ENCODE measurements around the gene LOXL4.
"Not testable (repeated sequence)": the region's sequence is repeated elsewhere in the genome, so short reads cannot be mapped to it uniquely, and the experiment has no call there.

Gene LOXL4

DNA sequence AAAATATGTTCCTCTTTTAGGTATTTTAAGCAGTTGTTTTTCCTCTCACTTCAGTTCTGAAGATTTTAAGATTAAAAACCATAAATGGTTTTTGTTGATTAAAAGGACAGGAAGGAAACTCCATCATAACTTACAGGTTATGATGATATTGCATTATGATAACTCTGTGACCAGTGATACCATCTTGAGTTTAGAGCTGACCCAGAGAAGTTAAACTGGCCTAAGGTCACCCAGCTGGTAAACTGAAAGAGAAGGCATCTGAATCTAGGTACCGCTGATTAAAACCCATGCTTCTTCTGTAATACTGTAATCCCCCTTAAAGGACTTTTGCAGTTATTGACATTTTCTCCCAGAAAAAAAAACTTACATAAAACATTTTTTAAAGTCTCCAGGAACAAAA is 29.6 kb downstream of the LOXL4 start:
- DNase-seq: no peak

DNA sequence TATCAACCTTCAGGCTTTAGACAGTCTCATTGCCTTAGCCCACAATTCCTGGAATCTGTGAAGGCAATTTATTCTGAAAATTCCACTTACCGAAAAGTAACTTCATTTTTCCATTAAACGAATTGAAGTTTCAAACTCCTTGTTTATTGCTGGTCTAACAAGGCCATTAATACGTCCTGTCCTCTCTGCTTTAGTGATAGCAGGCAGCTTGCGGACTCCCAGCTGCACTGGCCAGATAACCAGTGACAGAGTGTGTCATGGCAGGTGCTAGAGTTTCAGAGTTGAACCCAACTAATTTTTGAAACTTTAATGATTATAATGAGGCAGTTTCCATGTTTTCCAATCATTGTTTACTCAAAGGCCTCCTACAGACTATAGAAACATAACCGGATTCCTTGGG is 31.1 kb downstream of the LOXL4 start:
- DNase-seq: no peak

DNA sequence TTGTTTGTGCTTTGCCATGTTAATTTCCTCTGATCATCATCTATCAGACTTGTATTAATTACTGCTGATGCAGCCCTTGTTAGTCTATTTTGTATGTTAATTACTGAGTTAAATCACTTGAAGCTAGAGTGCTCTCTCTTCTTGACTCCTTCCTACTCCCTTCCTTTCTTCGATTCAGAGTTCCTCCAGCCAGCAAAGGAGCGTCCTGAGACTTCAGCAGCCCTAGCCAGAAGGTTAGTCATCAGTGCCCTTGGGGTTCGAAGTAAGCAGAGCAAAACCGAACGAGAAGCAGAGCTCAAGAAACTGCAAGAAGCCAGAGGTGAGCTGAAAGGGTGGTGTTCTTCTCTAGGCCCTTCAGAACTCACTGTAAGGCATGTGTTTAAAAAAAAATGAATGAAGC is 32.1 kb downstream of the LOXL4 start:
- no peak for DNase-seq

DNA sequence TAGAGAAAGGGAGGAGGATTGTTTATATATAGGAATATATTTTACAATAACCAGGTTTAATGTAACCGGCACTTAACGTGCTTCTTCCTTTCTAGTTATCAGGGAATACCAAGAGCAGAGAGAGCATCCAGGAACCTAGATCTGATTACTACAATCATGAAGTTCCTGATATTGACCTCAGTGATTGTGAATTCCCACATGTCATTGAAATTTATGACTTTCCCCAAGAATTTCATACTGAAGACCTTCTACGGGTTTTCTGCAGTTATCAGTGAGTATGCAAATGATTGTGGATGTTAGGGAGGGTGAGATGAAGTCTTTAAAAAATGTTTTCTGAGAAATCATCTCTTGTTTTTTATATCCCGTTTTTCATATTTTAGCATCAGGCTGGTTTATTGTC is 36.6 kb downstream of the LOXL4 start:
- DNase-seq: no peak

DNA sequence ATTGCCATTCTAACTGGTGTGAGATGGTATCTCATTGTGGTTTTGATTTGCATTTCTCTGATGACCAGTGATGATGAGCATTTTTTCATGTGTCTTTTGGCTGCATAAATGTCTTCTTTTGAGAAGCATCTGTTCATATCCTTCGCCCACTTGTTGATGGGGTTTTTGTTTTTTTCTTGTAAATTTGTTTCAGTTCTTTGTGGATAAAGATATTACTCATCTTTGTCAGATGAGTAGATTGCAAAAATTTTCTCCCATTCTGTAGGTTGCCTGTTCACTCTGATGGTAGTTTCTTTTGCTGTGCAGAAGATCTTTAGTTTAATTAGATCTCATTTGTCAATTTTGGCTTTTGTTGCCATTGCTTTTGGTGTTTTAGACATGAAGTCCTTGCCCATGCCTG is 39.7 kb downstream of the LOXL4 start:
- DNase-seq: not testable (repeated sequence)

GRCh38 chr10:98227713-98228112 is 40.3 kb downstream of the LOXL4 start:
- not testable (repeated sequence) for DNase-seq

GRCh38 chr10:98226508-98227144 is 41.4 kb downstream of the LOXL4 start:
- no peak for DNase-seq

DNA sequence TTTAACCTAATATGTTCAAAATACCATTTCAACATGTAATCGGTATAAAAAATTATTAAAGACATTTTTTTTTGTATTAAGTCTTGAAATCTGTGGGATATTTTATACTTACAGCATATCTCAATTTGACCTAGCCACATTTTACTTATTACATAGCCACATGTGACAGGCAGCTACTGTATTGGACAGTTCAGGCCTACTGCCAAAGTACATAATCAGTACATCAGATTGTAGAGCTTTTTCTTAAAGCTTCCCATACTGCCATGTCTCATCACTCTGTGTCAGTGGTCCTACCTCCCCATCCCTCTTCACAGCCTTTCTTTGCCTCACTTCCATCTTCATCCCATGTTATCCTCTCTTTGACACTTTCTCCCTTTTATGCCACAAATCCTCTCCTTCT is 43.0 kb downstream of the LOXL4 start:
- no peak for DNase-seq

DNA sequence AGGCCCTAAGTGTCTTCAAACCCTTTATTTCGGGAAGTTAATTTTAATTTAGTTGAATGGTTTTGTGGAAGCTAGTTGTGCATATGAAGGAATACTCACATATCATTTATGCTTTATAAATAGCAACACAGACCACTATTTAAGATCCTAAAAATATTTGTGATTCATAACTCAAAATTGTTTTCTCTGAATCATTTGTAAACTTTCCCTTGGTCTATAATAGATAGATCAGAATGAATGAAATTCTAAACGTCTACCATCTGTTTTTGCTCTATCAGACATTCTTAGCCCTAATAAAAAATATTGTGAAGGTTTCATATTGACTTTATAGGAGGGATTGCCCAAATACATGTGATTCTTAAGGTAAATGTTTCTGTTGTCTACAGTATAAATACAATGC is 43.5 kb downstream of the LOXL4 start:
- DNase-seq: no peak

DNA sequence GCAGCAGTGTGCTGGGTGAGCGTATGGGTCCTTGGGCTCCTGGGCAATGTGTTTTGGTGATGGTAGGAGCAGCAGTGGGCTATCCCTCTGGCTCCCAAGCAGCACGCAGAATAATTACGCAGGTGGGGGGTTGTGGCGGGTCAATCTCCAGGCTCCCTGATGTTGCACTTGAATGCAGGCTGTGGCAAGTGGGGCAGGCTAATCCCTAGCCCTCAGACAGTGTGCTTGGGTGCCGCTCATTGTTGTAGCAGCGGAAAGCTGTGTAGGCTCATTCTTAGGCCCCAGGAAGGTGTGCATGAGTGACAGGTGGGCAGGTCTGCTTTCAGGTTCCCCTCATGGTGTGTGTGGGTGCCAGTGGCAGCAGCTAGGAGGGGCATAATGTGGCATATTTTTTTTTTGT is 44.1 kb downstream of the LOXL4 start:
- DNase-seq: no peak

GRCh38 chr10:98217801-98218200 is 50.2 kb downstream of the LOXL4 start:
- no peak for DNase-seq

DNA sequence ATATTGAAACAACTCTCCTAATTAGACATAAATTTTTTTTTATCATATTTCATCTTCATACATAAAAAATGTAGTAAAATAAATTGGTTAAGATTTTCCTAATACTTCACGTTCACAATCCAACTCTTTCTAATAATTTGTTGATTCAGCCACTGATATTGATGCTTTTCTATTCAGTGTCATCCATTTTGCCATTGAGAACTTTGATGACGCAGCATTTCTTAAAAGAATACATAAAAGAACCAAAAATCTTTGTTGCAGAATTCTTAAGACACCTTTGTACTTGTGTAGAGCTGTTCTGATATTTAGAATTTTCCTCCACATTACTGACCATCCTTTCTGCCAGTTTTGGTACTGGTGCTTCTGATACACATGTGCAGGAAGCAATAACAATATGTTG is 52.6 kb downstream of the LOXL4 start:
- no peak for DNase-seq

DNA sequence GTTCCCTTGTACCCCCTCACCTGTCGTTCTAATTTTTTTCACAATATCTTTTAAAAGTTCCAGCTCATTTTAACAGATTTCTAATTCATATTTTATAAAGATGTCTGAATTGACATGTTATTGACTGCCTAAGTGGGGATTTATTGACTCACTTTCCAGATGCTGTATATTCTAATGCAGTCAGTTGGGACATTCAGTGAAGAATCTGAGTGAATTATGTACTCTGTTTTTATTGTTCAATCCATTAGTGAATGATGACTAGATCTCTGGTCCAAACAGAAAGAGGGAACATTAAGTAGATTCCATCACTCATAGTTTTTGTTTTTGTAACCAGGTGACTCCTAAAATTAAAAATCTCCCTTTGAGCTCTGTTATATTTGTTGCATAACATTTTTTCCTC is 54.3 kb downstream of the LOXL4 start:
- no peak for DNase-seq

DNA sequence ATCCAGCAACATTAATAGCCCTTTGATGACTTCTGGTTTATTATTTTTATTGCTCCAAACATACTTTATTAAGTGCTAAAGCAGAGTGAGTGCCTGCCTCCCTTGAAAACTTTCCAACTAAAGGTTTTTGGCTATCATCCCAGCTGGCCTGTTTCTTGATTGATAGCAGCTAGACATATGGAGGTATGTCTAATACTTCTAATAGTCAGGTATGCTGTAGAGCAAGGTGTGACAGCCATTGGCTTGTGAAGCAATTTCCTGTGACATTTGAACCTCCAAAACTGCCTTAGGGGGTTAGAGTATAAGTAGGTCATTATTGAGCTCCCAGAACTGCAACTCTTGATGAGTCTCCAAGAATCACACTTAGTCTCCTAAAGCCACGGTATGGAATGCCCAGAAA is 55.8 kb downstream of the LOXL4 start:
- DNase-seq: no peak

- DNase-seq: no peak
Observed at GRCh38 chr10:98209441-98209840, 58.6 kb downstream of the LOXL4 start.

- no peak for DNase-seq
Observed at GRCh38 chr10:98208925-98209324, 59.1 kb downstream of the LOXL4 start.

DNA sequence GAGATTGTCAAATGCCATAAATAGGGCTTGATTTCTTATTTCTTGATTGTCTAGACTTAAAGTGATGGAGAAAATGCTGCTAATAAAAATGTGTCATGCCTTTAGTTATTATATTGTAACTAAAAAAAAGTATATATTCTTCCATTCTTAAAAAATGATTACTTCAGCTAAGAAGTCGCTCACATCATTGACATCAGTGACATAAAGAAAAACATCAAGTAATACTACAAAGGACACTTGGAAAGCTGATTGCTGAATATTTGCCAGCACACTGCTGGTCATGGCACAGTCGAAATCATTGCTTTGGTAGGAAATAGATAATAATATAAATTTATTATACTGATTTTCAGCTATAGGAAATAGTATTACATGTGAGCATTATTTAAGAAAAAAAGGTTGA is 62.6 kb downstream of the LOXL4 start:
- no peak for DNase-seq

- DNase-seq: no peak
Observed at GRCh38 chr10:98202378-98202777, 65.6 kb downstream of the LOXL4 start.

GRCh38 chr10:98201760-98202159 is 66.2 kb downstream of the LOXL4 start:
- DNase-seq: no peak
